NB4 (cell line): Measurements from ENCODE around the gene OPA1.

Experiments used
- CTCF ChIP-seq: IDR thresholded peaks from one replicate; pipeline ENCODE4 v1.5.1; 2012; ENCODE audit warnings: low read depth, low read length
- MAX ChIP-seq: IDR thresholded peaks from 2 replicates; pipeline ENCODE4 v1.6.1; 2011; ENCODE audit warnings: low read depth, low read length
- POLR2A ChIP-seq: IDR thresholded peaks from 2 replicates; pipeline ENCODE4 v1.6.1; 2011; ENCODE audit warnings: mild to moderate bottlenecking; ENCODE audit not compliant: insufficient read length; ENCODE audit errors: extremely low read depth

GRCh38 chr3:193563426-193563825 lies 29.6 kb upstream of the OPA1 start:
- TF ChIP-seq POLR2A = no peak
- no peak for TF ChIP-seq CTCF
- no peak for TF ChIP-seq MAX
